Upper lobe of right lung (tissue), 1 donor: ENCODE data around the gene GH2. TPM values are rescaled to one million over a fixed set of nuclear protein-coding genes. Genes with fewer than 3 reads are reported as not detected.
"Not testable (repeated sequence)": the region's sequence is repeated elsewhere in the genome, so short reads cannot be mapped to it uniquely, and the experiment has no call there.

ENCODE experiments used
- ATAC-seq: fragments of 200-7000 bp; cut with Tn5 transposase; one replicate; pipeline ENCODE4 v1.9.1; 2020; ENCODE audit warnings: mild to moderate bottlenecking, moderate library complexity
- DNase-seq: peaks from one replicate; pipeline ENCODE4 v3.0.0-alpha.2; 2020
- H3K27ac ChIP-seq: fragments of 200-600 bp; one replicate; pipeline ENCODE4 v1.8.0; 2022
- H3K27me3 ChIP-seq: fragments of 200-600 bp; one replicate; pipeline ENCODE4 v1.8.0; 2022; ENCODE audit warnings: mild to moderate bottlenecking
- H3K36me3 ChIP-seq: fragments of 200-600 bp; one replicate; pipeline ENCODE4 v1.8.0; 2022
- H3K4me1 ChIP-seq: fragments of 200-600 bp; one replicate; pipeline ENCODE4 v1.8.0; 2022
- H3K4me3 ChIP-seq: fragments of 200-600 bp; one replicate; pipeline ENCODE4 v1.8.0; 2022; ENCODE audit warnings: mild to moderate bottlenecking
- H3K9me3 ChIP-seq: fragments of 200-600 bp; one replicate; pipeline ENCODE4 v1.8.0; 2022
- intact Hi-C: fragments of 100-400 bp; cut with DNase I; formaldehyde crosslinking; loops from one replicate; pipeline ENCODE4 v1.11.0; 2022
- total RNA-seq: library from RNA; stranded (reverse); fragmentation: NEBNext Ultra II Directional; extraction: Animal tissue kit (Norgen Biotek cat#: 25700); gene quantifications from one replicate; pipeline ENCODE4 v1.2.1, GENCODE V29; 2021
- TF ChIP-seq, protein P1 (sequence below): fragments of 200-600 bp; IDR thresholded peaks from one replicate; pipeline ENCODE4 v1.8.0; 2022; ENCODE audit warnings: antibody characterized with exemption
- donor health status: DM: no; HTN: yes; CAD: no; lungs with severe emphysema.

GH2 gene
- total RNA-seq, 1 donor from 2014 or later, result not detected

DNA sequence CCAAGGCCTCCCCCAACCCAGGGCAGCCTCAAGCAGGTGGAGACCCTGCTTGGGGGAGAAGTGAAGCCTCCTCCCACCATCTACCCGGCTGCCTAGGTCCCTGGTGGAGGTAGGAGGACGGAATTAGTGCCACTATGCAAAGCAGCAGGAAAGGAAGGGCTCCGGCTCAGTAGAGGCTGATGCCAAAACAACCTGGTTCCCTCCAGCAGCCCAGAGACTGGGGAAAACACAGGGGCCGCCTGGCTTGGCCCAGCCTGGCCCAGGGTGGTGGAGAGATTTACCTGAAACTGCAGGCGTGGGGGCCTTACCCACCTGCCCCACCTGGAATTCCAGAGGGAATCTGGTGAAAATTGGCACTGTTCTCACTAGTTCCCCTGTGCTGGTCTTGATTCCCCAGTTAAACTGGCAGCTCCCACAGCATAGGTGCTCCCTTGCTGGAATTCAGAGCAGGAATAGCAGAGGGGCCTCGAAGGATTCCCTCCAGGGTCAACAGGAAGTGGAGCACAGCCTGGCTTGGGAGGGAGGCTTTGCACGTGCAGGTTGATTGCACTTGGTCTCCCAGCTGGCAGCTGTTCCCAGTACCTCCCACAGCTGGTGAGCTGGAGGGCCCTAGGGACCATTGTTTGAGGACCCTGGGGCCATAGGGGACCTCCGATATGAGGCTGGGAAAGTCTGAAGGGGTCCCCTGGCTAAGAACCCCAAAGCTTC, 45.9 kb upstream of the GH2 start:
- Histone ChIP-seq H3K36me3 (no peaks in the 10 kb centered on the region), H3K27ac (no peak overlapping the region), H3K9me3 (no peaks in the 10 kb centered on the region), H3K4me1 (peaks cover 5% of the 10 kb centered on the region), H3K4me3 (no peak overlapping the region), H3K27me3 (no peaks in the 10 kb centered on the region)
- DNase-seq, result no peak
- intact Hi-C loops, result no loop called here
- TF ChIP-seq, protein P1, sequence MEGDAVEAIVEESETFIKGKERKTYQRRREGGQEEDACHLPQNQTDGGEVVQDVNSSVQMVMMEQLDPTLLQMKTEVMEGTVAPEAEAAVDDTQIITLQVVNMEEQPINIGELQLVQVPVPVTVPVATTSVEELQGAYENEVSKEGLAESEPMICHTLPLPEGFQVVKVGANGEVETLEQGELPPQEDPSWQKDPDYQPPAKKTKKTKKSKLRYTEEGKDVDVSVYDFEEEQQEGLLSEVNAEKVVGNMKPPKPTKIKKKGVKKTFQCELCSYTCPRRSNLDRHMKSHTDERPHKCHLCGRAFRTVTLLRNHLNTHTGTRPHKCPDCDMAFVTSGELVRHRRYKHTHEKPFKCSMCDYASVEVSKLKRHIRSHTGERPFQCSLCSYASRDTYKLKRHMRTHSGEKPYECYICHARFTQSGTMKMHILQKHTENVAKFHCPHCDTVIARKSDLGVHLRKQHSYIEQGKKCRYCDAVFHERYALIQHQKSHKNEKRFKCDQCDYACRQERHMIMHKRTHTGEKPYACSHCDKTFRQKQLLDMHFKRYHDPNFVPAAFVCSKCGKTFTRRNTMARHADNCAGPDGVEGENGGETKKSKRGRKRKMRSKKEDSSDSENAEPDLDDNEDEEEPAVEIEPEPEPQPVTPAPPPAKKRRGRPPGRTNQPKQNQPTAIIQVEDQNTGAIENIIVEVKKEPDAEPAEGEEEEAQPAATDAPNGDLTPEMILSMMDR, result no peak
- no peak for ATAC-seq

GRCh38 chr17:63926164-63926563, 44.4 kb upstream of the GH2 start:
- Histone ChIP-seq H3K27me3 (no peaks in the 10 kb centered on the region), H3K9me3 (no peaks in the 10 kb centered on the region), H3K36me3 (no peaks in the 10 kb centered on the region), H3K27ac (no peak overlapping the region), H3K4me3 (no peak overlapping the region), H3K4me1 (peaks cover 5% of the 10 kb centered on the region)
- intact Hi-C loops, result no loop called here
- DNase-seq (no peak), ATAC-seq (no peak)
- TF ChIP-seq, protein P1, result no peak

- Histone ChIP-seq H3K4me3 (no peak overlapping the region), H3K27me3 (no peaks in the 10 kb centered on the region), H3K36me3 (no peaks in the 10 kb centered on the region), H3K27ac (no peak overlapping the region), H3K4me1 (peaks cover under 1% of the 10 kb centered on the region), H3K9me3 (no peaks in the 10 kb centered on the region)
- ATAC-seq, result no peak
- intact Hi-C loops, result no loop called here
- TF ChIP-seq, protein P1, result no peak
- no peak for DNase-seq
Observed at GRCh38 chr17:63925615-63926014, 43.9 kb upstream of the GH2 start.

- ATAC-seq, H3K9me3 ChIP-seq, H3K4me3 ChIP-seq, H3K4me1 ChIP-seq, H3K36me3 ChIP-seq, intact Hi-C loops, DNase-seq, H3K27me3 ChIP-seq, H3K27ac ChIP-seq: not testable (repeated sequence)
Observed at GRCh38 chr17:63922402-63922801, 40.7 kb upstream of the GH2 start.

DNA sequence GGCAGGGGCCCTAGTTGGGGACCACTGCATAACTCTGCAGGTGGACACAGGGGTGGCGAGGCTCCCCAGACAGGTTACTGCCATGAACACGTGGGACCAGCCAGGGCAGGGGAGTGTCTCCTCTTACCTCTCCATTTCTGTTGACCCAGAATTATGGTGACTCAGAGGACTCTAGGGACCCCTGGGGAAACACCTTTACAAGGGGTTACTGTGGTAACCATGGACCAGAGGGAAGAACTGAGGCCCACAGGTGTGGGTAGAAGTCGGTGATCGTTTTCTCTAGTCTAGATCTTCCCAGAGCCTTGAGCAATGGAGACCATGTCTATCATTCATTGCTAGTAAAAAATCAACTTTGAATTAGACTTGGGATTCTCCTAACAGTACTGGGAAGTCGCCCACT, 39.0 kb upstream of the GH2 start:
- intact Hi-C loops, H3K4me1 ChIP-seq, H3K36me3 ChIP-seq, ATAC-seq, H3K27ac ChIP-seq, H3K4me3 ChIP-seq, H3K27me3 ChIP-seq, DNase-seq, H3K9me3 ChIP-seq: not testable (repeated sequence)

GRCh38 chr17:63920050-63920449, 38.3 kb upstream of the GH2 start:
- DNase-seq, ATAC-seq, H3K9me3 ChIP-seq, H3K36me3 ChIP-seq, H3K4me1 ChIP-seq, H3K4me3 ChIP-seq, H3K27me3 ChIP-seq, intact Hi-C loops, H3K27ac ChIP-seq: not testable (repeated sequence)

DNA sequence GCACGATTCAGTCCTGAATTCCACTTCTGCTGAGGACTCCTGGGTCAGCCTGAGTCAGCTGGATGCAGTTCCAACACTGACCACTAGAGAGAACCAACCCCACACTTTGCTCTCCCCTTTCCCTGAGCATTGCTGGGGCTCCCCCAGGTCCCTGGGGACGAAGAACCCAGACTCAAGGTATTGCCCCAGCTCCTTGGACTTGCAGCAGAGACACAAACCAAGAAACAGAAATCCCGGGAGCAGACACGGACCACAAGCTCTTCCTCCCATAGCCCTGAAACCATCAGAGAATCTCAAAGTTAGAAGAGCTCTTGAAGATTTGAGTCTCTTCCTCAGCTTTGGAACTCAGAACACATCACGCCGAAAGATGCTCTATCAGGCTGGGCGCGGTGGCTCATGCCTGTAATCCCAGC, 37.6 kb upstream of the GH2 start:
- Histone ChIP-seq H3K9me3 (no peaks in the 10 kb centered on the region), H3K27me3 (peaks cover 8% of the 10 kb centered on the region), H3K36me3 (no peaks in the 10 kb centered on the region), H3K27ac (no peak overlapping the region), H3K4me1 (peaks cover 4% of the 10 kb centered on the region), H3K4me3 (no peak overlapping the region)
- no peak for DNase-seq
- ATAC-seq, result peak; percentile 94
- TF ChIP-seq, protein P1, result peak; percentile 95
- intact Hi-C loops, result loop anchor here (10.0 kb wide), 2 partner anchors 105 to 215 kb away; partner anchors contain the start of genes ERN1 and ICAM2

GRCh38 chr17:63918789-63919305, 37.1 kb upstream of the GH2 start, which contains the start of gene GH1:
Gene GH1 (minus strand): TSS chr17:63918839. CDS start chr17:63918776, 63 bp downstream.
- H3K4me3 ChIP-seq, DNase-seq, H3K9me3 ChIP-seq, H3K4me1 ChIP-seq, H3K27me3 ChIP-seq, H3K27ac ChIP-seq, ATAC-seq, H3K36me3 ChIP-seq: not testable (repeated sequence)
- intact Hi-C loops, result loop anchor here (10.0 kb wide), 2 partner anchors 106 to 216 kb away; partner anchors contain the start of genes ERN1 and ICAM2
